PC-3 (cell line): ENCODE data around the gene ZNF79. TPM values are rescaled to one million over a fixed set of nuclear protein-coding genes. Genes with fewer than 3 reads are reported as not detected.

Experiments
- ATAC-seq: fragments of 200-7000 bp; cut with Tn5 transposase; 2 replicates; pipeline ENCODE4 v1.9.1; 2020; ENCODE audit warnings: mild to moderate bottlenecking, moderate library complexity
- BruUV-seq: library from RNA; stranded (reverse); fragments of 400-500 nt; replicated peaks from 2 replicates; lab custom pipeline; 2021; lab: Mats Ljungman, UMichigan
- CTCF ChIA-PET: fragments of 300-600 bp; sonication (Branson Sonifier 250); formaldehyde crosslinking; loops from one replicate; lab custom pipeline; 2022; ENCODE audit warnings: antibody characterized with exemption; lab: Charles Lee
- POLR2A ChIA-PET: fragments of 300-600 bp; sonication (Branson Sonifier 250); formaldehyde crosslinking; loops from one replicate; lab custom pipeline; 2022; ENCODE audit warnings: antibody characterized with exemption; ENCODE audit not compliant: unreplicated experiment; lab: Charles Lee
- DNase-seq: peaks from one replicate; pipeline ENCODE4 v3.0.0-alpha.2; 2015
- H2AFZ ChIP-seq: fragments of 300-600 bp; sonication (generic); 2 replicates; pipeline ENCODE4 v1.6.0; 2016; ENCODE audit warnings: antibody characterized with exemption, low read length
- H3F3A ChIP-seq: fragments of 300-600 bp; sonication (generic); one replicate; pipeline ENCODE4 v1.6.0; 2017; ENCODE audit warnings: antibody characterized with exemption, low read length, control low read depth, mild to moderate bottlenecking; ENCODE audit not compliant: unreplicated experiment
- H3K27ac ChIP-seq: fragments of 300-600 bp; sonication (generic); 2 replicates; pipeline ENCODE4 v1.5.1; 2016; ENCODE audit warnings: mild to moderate bottlenecking, low read length
- H3K27me3 ChIP-seq: fragments of 300-600 bp; sonication (generic); 2 replicates; pipeline ENCODE4 v1.6.1; 2016; ENCODE audit warnings: low read length, mixed read lengths
- H3K36me3 ChIP-seq: fragments of 300-600 bp; sonication (generic); 2 replicates; pipeline ENCODE4 v1.6.1; 2016; ENCODE audit warnings: low read depth, mixed run types, low read length, mixed read lengths
- H3K4me1 ChIP-seq: fragments of 300-600 bp; sonication (generic); 2 replicates; pipeline ENCODE4 v1.5.1; 2016; ENCODE audit warnings: low read length; ENCODE audit not compliant: insufficient read depth
- H3K4me2 ChIP-seq: fragments of 300-600 bp; sonication (generic); 2 replicates; pipeline ENCODE4 v1.6.0; 2016; ENCODE audit warnings: low read length
- H3K4me3 ChIP-seq: fragments of 300-600 bp; sonication (generic); 2 replicates; pipeline ENCODE4 v1.5.1; 2016; ENCODE audit warnings: mild to moderate bottlenecking, low read length, mixed read lengths
- H3K79me2 ChIP-seq: fragments of 300-600 bp; sonication (generic); 2 replicates; pipeline ENCODE4 v1.6.1; 2017; ENCODE audit warnings: low read length, mixed read lengths
- H3K9ac ChIP-seq: fragments of 300-600 bp; sonication (generic); 2 replicates; pipeline ENCODE4 v1.6.0; 2016; ENCODE audit warnings: mild to moderate bottlenecking, low read length
- H3K9me2 ChIP-seq: fragments of 300-600 bp; sonication (generic); replicated peaks from 2 replicates; pipeline ENCODE4 v1.6.1; 2016; ENCODE audit warnings: mixed run types, low read length, mixed read lengths
- H3K9me3 ChIP-seq: fragments of 300-600 bp; sonication (generic); 2 replicates; pipeline ENCODE4 v1.6.1; 2016; ENCODE audit warnings: low read length, mixed read lengths
- H4K20me1 ChIP-seq: fragments of 300-600 bp; sonication (generic); 2 replicates; pipeline ENCODE4 v1.6.1; 2016; ENCODE audit warnings: low read length, mixed read lengths
- CTCF ChIP-seq: fragments of 300-600 bp; sonication (generic); conservative IDR thresholded peaks from 2 replicates; pipeline ENCODE4 v1.5.1; 2017; ENCODE audit warnings: antibody characterized with exemption, low read depth, mild to moderate bottlenecking, low read length
- EZH2 ChIP-seq: fragments of 300-600 bp; sonication (generic); IDR thresholded peaks from one replicate; pipeline ENCODE4 v1.6.1; 2017; ENCODE audit warnings: antibody characterized with exemption, mild to moderate bottlenecking, low read length; ENCODE audit not compliant: unreplicated experiment
- EZH2phosphoT487 ChIP-seq: fragments of 300-600 bp; sonication (generic); IDR thresholded peaks from 2 replicates; pipeline ENCODE4 v1.6.1; 2018; ENCODE audit warnings: mild to moderate bottlenecking, antibody characterized with exemption, low read length, borderline replicate concordance
- intact Hi-C: fragments of 100-400 bp; cut with micrococcal nuclease; formaldehyde crosslinking; loops from 2 replicates; pipeline ENCODE4 v1.9.0; 2023
- total RNA-seq: library from RNA; depleted of rRNA; stranded (reverse); fragments of >200 nt; gene quantifications from 2 replicates; pipeline ENCODE4 v1.2.3, GENCODE V29; 2014; rRNA removed

Gene ZNF79
- total RNA-seq, 1 experiment from 2014 or later: 4.9 TPM

- no peak for TF ChIP-seq CTCF
- no peak for TF ChIP-seq EZH2phosphoT487
- no peak for TF ChIP-seq EZH2
- Histone ChIP-seq H2AFZ (no peak overlapping the region), H3K9me3 (no peaks in the 10 kb centered on the region), H3K4me3 (no peak overlapping the region), H3F3A (no peaks in the 10 kb centered on the region), H3K36me3 (no peaks in the 10 kb centered on the region; the same call in 1 of the 2 replicates), H3K9me2 (no peaks in the 10 kb centered on the region), H3K79me2 (no peaks in the 10 kb centered on the region), H4K20me1 (no peaks in the 10 kb centered on the region), H3K4me1 (peaks cover 19% of the 10 kb centered on the region), H3K27me3 (no peaks in the 10 kb centered on the region), H3K27ac (no peak overlapping the region), H3K9ac (no peak overlapping the region), H3K4me2 (no peak overlapping the region)
- intact Hi-C loops: no loop called here
- ChIA-PET CTCF (no interaction called here), POLR2A (no interaction called here)
- no TSS peak for BruUV-seq
- DNase-seq: no peak
- ATAC-seq: no peak
These were observed 69.6 kb downstream of the ZNF79 start for GRCh38 chr9:127493592-127494303.

GRCh38 chr9:127494304-127494702, 70.1 kb downstream of the ZNF79 start:
- Histone ChIP-seq H3K4me1 (peaks cover 19% of the 10 kb centered on the region), H3K9me3 (no peaks in the 10 kb centered on the region), H3K9ac (no peak overlapping the region), H3K4me2 (no peak overlapping the region), H4K20me1 (no peaks in the 10 kb centered on the region), H3K9me2 (no peaks in the 10 kb centered on the region), H2AFZ (no peak overlapping the region), H3F3A (no peaks in the 10 kb centered on the region), H3K4me3 (no peak overlapping the region), H3K36me3 (no peaks in the 10 kb centered on the region; the same call in 1 of the 2 replicates), H3K27ac (no peak overlapping the region), H3K27me3 (no peaks in the 10 kb centered on the region), H3K79me2 (no peaks in the 10 kb centered on the region)
- TF ChIP-seq CTCF: no peak
- TF ChIP-seq EZH2phosphoT487: no peak
- no peak for TF ChIP-seq EZH2
- BruUV-seq: no TSS peak
- DNase-seq (no peak), ATAC-seq (no peak)
- intact Hi-C loops: no loop called here
- ChIA-PET POLR2A (no interaction called here), CTCF (no interaction called here)

Other genes with a start within 250 kb of the ZNF79 start
- gene GARNL3, start 159.6 kb upstream of the ZNF79 start, total RNA-seq: 15.2 and 15.5 TPM in 2 replicates
- gene SLC2A8, start 27.2 kb upstream of the ZNF79 start, total RNA-seq: 29.0 and 43.7 TPM in 2 replicates
- 1,109 and 1,417 TPM in 2 replicates for gene RPL12, start 27.0 kb downstream of the ZNF79 start, total RNA-seq
- gene LRSAM1, start 27.1 kb downstream of the ZNF79 start, total RNA-seq: 9.6 and 11.1 TPM in 2 replicates
- gene STXBP1, start 187.9 kb downstream of the ZNF79 start, total RNA-seq: 9.1 and 12.2 TPM in 2 replicates